NCI-H2171 (cell line): Measurements from ENCODE around the gene TTPAL.
"Not testable (repeated sequence)": the region's sequence is repeated elsewhere in the genome, so short reads cannot be mapped to it uniquely, and the experiment has no call there.

Experiments used
- DNase-seq: peaks from one replicate; lab custom pipeline; 2025; lab: John Stamatoyannopoulos, UW

TTPAL gene

DNA sequence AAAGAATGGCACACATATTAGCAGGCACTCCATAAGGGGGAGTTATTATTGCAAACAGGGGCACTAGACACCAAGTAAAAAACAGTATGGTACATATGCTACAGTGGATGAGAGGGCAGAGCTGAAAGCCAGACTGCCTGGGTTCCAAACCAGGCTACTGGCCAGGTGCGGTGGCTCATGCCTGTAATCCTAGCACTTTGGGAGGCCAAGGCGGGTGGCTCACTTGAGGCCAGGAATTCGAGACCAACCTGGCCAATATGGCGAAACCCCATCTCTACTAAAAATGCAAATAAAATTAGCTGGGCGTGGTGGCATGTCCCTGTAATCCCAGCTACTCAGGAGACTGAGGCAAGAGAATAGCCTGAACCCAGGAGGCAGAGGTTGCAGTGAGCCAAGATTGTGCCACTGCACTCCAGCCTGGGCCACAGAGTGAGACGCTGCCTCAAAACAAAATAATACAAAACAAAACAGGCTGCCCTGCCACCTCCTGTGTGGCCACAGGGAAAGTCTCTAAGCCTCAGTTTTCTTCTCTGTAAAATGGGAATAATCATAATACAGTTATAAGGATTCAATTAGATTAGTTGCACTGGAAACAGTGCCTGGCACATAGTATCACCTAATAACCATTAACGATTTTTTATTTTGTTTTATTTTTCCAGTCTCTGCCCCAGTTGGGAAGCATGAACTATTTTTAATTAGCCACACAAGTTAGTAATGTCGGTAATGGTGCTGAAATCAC is 7.5 kb upstream of the TTPAL start:
- no peak for DNase-seq

DNA sequence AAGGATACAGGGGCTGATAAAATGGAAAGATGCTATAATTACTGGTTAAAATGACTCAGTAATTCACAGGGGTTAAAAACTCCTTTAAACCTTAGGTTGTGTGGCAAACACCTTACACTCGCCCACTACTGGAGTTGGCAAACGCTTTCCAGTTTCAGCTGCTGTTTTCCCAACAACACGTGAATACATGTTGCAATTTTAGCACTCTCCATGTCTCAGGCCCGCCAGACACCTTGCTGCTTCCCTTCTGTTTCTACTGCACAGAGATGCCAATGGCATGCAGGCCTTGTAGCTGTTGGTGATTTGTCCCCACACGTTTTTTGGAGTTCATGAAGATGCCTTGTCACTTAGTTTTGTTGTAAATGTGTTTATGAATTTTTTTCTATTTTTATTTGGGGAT is 5.3 kb upstream of the TTPAL start:
- no peak for DNase-seq

DNA sequence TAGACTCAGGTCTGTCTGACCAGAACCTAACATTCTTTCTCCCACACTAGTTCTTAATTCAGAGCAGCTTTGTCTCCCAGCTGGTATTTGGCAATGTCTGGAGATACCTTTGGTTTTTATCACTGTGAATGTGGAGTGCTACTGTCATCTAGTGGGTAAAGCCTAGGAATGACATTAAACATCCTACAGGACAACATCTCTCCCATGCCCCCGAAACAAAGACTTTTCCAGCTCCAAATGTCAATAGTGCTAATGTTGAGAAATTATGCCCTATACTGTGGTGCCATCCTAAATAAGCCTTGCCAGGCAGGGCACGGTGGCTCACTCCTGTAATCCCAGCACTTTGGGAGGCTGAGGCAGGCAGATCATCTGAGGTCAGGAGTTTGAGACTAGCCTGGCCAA is 4.2 kb upstream of the TTPAL start:
- DNase-seq = no peak

DNA sequence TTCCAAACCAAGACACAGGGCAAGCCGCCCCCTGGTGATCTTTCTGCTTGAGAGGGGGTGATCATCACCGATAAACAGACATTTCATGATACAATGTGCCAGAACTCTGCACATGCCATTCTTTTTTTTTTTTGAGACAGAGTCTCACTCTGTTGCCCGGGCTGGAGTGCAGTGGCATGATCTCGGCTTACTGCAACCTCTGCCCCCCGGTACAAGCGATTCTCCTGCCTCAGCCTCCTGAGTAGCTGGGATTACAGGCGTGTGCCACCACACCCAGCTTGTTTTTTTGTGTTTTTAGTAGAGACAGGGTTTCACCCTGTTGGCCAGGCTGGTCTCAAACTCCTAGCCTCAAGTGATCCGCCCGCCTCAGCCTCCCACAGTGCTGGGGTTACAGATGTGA is 3.4 kb upstream of the TTPAL start:
- not testable (repeated sequence) for DNase-seq

DNA sequence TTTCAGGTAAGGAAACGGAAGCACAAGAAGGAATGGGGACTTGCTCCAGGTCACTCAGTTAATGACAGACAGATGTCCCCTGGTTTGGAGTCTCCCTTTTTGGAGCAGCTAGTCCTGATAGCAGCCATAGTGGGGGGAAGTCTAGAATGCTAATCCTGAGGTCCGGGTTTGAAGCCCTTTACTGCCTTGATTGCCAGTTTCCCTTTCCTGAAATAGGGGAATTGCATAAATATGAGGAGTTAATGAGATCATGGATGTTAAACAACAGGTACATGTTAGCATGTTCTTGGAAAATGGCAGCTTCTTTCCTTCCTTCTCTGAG is 341 bp upstream of the TTPAL start:
- no peak for DNase-seq

DNA sequence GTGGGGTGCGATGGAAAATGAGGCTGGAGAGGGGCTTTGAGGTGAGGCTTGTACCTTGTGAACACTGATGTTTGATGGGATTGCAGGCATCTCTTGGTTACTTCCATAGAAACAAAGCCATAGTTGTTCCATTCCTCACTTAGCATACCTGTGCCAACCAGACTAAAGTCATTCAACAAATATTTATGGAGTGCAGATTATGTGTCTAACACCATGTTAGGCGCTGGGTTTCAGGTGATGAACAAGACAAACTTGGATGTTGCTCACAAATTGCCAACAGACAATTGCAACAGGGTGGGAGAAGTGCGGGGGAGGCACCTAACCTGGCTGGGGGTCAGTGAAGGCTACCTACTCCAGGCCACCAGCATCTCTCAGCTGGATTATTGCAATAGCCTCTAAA is 1.5 kb downstream of the TTPAL start:
- no peak for DNase-seq

DNA sequence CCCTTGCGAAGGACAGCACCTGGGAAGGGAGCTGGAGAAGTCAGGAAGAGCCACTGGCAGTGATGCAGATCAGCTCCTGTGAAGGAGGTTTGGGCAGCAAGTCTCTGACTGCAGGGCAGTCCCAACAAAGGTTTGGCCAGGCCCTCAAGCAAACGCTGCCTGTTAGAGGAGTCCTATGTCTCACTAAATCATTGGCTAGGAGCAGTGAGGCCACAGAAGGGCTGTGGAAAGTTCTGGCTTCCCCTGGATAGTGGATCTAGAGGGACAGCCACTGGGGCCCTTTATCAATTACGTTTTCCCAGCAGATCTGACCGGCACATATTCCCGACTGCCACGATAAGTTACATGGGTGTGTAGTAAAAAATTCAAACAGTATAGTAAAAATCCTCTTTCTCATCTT is 2.5 kb downstream of the TTPAL start:
- no peak for DNase-seq

DNA sequence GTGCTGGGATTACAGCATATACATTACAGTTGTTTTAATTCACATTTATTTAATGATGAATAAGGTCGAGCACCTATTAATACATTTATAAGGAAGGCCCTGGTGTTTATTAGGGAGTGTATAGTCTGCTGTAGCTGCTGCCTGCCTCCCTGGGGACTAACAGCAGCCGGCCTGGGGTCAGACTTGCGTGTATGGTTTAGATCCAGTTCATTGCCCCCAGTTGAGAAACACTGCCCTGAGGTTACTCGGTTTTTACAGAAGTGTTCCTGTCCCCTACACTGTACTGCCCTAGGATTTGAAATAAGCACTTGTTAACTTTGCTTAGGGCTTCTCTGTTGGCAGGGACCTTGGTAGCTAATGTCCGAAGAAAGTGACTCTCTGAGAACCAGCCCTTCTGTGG is 4.0 kb downstream of the TTPAL start:
- no peak for DNase-seq

DNA sequence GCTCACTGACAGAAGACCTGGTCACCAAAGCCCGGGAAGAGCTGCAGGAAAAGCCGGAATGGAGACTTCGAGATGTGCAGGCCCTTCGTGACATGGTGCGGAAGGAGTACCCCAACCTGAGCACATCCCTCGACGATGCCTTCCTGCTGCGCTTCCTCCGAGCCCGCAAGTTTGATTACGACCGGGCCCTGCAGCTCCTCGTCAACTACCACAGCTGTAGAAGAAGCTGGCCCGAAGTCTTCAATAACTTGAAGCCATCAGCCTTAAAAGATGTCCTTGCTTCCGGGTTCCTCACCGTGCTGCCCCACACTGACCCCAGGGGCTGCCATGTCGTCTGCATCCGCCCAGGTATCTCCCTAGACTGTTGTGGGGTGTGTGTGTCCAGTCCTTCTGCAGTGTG is 4.4 kb downstream of the TTPAL start:
- no peak for DNase-seq

DNA sequence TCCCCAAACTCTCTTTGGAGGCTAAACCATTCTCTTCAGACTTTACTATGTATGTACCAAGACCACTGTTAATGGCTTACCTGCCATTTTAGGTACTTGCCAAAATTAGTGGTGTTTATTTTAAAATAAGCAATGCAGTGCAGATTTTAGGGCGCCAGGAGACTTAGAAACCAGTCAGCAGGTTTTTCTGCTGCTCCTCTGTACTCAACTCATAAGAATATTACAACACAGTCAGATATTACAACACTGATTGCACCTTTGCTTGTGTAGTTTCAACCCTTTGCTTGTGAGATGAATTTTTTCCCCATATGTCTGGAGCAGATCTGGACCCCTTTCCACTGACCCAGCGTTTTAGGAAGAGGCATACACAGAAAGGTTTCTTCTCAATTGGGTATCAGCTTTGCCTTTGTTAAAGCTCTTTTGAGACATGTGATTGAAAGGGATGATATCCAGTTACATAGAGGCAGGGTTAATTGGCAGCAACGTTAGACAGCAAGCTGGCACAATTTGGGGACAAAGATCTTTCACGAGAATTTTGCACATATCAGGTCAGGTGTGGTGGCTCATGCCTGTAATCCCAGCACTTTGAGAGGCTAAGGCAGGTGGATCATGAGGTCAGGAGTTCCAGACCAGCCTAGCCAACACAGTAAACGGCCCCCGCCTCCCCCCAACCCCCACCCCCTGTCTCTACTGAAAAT is 6.2 kb downstream of the TTPAL start:
- peak; percentile 55 for DNase-seq

DNA sequence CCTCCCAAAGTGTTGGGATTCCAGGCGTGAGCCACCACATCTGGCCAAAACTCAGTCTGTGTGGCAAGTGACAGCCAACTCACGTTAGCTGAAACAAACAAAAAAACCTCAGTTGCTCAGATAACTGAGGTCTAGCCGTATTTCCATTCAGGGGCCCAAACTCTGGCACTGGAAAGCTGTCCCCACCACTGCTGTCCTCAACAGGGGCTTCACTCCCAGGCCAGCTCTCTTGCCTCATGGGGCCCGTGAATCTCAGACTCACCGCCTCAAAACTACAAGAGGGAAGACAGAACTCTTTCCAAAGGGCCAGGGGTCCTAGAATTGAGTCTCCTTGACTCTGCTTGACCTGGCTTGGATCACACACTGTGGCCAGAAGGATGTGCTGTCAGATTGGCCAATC is 7.4 kb downstream of the TTPAL start:
- no peak for DNase-seq

DNA sequence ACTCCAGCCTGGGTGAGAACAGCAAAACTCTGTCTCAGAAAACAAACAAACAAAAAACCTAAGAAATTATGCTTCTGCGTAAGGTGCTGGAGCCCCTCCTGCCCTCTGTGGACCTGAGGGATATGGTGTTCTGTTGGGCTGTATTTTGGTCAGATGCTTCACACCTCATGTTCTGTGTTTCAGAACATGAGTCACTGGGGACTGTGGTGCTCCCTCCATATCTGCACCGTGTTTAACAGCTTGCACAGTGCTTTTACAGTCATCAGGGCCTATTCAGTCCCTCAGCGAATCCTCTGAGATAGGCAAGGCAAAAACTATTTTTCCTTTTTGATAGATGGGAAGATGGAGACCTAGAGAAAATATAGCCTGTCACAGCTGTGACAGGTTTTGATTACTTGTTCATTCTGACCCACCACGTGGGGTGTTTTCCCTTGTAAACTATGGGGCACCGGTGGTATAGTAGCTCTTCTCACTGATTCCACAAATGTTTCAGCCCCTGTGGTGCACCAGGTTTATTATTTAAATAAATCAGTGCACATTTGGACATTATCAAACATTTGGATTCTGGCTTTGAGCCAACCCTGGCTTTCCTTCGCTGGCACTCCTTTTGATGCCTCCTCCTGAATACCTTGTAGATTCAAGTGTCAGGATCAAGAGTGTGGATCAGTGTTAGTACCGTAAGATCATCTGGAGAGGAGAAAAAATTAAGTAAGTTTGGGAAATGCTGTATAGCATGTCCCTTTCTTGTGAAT is 9.6 kb downstream of the TTPAL start:
- DNase-seq = no peak

DNA sequence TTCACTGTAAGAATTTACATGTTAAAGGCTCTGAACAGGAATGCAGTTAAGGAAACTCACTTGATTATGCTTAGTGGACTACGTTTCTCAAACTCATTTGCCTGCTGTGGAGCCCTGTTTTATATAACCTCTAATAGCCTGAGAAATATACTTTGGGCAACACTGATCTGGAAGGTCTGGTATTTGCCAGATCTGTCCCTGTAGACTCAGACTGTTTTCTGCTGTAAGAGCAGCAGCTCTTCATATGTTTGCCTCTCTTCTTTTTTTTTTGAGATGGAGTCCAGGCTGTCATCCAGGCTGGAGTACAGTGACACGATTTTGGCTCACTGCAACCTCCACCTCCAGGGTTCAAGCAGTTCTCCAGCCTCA is 10.1 kb downstream of the TTPAL start:
- DNase-seq = no peak

DNA sequence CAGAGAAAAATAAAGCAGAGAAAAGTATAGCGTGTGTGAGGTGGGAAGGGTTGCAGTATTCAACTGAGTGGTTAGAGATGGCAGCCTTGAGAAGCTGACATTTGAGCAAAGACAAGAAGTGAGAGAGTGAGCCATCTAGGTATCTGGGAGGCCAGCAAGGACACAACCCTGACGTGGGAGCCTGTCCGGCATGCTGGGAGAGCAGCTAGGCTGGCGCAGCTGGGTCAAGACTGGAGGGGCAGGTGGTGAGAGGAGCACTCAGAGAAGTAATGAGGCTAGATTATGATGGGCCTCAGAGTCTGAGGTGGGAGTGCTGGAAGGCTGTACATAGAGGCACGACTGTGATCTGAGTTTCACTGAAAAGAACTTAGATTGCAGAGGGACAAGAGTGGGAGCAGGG is 12.9 kb downstream of the TTPAL start:
- no peak for DNase-seq

DNA sequence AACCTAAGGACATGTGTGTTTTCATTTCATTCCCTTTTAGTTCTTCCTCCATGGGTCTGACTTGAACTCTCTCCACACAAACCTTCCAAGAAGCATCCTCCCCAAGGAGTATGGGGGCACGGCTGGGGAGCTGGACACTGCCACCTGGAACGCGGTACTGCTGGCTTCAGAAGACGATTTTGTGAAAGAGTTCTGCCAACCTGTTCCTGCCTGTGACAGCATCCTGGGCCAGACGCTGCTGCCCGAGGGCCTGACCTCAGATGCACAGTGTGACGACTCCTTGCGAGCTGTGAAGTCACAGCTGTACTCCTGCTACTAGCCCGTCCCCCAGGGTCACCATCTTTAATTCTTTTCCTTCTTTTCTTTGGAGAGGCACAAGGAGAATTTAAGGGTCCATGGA is 13.5 kb downstream of the TTPAL start:
- no peak for DNase-seq

DNA sequence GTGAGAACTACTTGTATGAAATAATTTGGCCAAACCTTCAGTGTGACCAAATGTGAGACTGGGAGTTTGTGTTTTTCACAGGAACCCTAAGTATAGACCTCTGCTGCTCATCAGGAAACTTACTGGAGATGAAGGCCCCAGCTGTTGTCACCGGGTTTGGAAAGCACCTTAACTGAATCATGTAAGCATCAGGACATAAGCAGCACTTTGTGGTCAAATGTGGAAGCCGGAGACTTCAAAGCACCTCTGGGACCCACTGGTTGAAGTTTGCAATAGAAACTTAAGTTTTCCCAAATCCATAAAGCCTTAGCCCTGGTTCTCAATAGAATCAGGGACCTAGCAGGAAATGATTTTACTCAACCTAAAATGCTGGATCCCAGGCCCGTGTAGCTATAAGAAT is 14.3 kb downstream of the TTPAL start:
- DNase-seq = no peak

DNA sequence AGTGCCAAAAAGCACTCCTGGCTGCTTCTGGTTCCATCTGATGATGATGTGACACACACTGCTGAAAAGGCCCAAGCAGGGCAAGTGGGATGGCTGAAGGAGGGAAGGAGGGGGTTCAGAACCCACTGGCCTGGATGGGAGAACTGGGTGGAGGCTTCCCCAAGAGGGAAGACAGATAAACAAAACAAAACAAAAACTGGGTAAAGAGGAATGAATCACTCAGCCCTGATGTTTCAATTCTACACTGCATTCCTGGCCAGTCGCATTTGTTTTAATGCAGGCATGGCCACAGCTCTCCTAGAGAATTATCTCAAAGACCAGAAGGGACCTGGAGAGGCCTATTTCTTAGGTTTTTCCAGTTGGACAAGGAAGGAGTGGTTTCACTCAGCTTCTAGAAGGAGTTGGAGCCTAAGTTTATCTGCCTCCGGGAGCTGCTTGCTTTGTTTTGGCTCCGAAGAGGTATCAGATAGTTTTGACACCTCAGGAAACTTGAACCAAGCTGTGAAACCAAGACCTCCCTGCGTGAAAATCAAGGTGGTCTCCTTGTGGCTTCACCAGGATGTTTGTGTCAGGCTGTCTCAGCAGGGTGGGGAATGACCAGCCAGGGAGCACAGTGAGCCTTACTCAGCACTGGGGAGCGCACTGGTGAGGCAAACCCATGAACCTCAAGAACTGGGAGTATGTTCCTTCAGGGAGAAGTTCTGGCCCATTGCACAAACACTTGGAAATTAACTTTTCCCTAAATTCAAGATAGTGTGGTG is 16.1 kb downstream of the TTPAL start:
- no peak for DNase-seq

DNA sequence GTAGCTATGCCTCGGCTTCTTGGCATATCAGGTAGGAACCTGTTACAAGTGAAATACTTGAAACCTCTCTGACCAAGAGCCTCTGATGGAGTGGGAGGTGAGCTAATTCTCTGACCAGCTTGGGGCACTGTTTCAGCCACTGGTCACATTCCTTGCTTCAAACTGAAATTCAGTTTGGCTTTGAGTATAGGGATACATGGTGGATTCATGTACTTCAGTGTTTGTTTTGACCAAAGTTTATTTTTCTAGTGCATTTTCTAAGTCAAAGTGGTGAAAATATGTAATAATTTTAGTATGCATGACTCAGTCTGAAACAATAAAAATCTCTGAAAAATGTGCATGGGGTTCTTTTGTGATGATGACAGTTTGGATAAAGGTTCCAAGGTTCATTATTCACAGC is 18.6 kb downstream of the TTPAL start:
- no peak for DNase-seq

DNA sequence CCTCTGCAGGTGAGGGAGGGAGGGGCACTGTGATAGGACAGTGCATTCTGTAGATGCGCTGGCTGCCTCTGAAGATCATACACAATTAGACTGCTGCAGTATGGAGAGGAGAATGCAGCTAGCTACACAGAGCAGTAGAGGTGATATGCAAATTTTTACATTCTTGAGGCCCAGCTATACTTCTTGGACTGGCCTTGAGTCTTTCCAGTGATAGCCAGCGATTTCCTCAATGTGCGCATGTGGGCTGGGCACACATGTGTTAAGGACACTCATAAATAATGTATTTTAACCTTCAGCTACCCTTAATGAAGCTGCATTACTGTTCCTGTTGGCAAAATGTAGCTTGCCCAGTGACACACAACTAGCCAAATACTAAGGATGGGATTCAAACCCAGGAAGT is 19.0 kb downstream of the TTPAL start:
- DNase-seq = no peak

DNA sequence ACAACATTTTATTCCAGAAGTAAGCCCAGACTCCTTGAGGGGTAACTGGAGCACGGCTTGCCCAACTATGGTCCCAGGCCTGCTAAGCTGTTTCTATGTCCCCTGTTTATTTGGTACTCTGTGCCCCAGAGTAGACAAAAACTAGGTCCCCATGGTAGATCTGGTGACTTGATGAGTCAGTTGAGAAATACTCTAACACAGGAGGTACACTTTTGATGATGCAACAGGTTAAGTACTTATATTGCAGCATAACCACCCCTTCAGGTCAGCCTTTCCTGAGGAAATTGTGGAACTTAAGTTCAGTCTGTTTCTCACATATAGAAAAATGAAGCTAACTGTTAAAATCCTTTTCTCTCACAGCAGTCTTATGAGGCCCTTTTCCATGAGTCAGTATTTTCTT is 19.6 kb downstream of the TTPAL start:
- no peak for DNase-seq

DNA sequence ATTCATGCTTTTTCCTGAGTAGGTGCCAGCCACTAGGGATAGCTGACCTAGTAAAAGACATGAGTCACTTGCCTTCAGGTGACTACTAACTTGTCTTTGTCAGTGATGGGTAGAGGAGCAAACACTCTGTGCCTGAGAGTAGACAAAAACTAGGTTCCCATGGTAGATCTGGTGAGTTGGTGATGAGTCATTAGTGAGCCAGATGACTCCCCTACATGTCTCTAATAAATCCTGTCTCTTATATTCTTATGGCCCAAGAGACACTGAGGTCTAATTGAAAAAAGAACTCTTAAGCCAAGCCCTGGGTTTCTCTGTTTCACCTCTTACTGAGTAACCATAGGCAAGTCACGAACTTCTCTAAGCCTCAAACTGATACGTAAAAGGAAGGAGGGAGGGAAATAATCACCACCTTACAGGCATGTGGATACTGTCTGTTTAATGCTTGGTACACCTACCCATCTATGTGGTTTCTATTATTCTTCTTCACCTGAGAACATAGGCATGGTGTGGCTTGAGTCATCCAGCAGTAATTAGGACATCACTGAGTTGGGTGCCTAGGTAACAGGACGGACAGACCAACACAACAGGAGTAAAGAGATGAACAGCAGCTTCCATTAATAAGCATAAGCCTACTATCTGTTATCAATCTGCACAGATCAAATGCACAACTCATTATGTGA is 20.3 kb downstream of the TTPAL start:
- no peak for DNase-seq

DNA sequence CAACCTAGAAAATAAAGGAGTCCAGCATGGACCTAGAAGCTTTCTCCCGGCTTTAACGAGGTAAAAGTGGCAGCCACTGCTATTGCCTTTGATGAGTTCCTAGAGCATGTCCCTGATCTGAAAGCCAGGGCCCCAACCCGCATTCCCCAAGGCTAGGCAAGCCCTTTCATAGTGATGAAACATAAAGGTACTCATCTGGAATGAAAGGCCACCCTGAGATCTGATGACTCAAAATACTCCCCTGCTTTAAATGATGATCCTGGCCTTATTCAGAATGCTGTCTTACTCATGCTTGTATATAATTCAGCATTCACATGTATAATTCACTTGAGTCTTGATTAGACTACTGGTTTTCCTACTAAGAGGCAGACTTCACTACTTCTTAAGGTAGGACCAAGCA is 21.3 kb downstream of the TTPAL start:
- DNase-seq = no peak
